ENCODE results near the gene GHRHR.

Gene GHRHR

GRCh38 chr7:30985756-30986155, 22.0 kb downstream of the GHRHR start:
- no peak for DNase-seq (ENCODE audit: low read depth)

GRCh38 chr7:30986331-30986730, 22.6 kb downstream of the GHRHR start:
- DNase-seq (ENCODE audit: low read depth), result no peak

GRCh38 chr7:30986738-30987137, 23.0 kb downstream of the GHRHR start:
- DNase-seq (ENCODE audit: low read depth), result no peak

GRCh38 chr7:30987178-30987577, 23.4 kb downstream of the GHRHR start:
- DNase-seq (ENCODE audit: low read depth), result no peak

- no peak for DNase-seq (ENCODE audit: low read depth)
Measured at GRCh38 chr7:30987936-30988335, 24.2 kb downstream of the GHRHR start.

GRCh38 chr7:30988351-30989005, 24.7 kb downstream of the GHRHR start:
- no peak for DNase-seq (ENCODE audit: low read depth)

GRCh38 chr7:30989008-30989823, 25.5 kb downstream of the GHRHR start:
- no peak for DNase-seq (ENCODE audit: low read depth)

- no peak for DNase-seq (ENCODE audit: low read depth)
Measured at GRCh38 chr7:30989824-30990672, 26.3 kb downstream of the GHRHR start.

- no peak for DNase-seq (ENCODE audit: low read depth)
Measured at GRCh38 chr7:30990673-30991170, 27.0 kb downstream of the GHRHR start.

- no peak for DNase-seq (ENCODE audit: low read depth)
Measured at GRCh38 chr7:30992414-30992813, 28.7 kb downstream of the GHRHR start.

- DNase-seq (ENCODE audit: low read depth), result no peak
Measured at GRCh38 chr7:30994206-30995100, 30.7 kb downstream of the GHRHR start.

- DNase-seq (ENCODE audit: low read depth), result no peak
Measured at GRCh38 chr7:30995536-30995935, 31.8 kb downstream of the GHRHR start.

GRCh38 chr7:30996256-30996655, 32.5 kb downstream of the GHRHR start:
- DNase-seq (ENCODE audit: low read depth), result no peak

GRCh38 chr7:30996883-30997282, 33.1 kb downstream of the GHRHR start:
- DNase-seq (ENCODE audit: low read depth), result no peak

GRCh38 chr7:30997316-30997715, 33.6 kb downstream of the GHRHR start:
- no peak for DNase-seq (ENCODE audit: low read depth)

GRCh38 chr7:30998180-30998579, 34.4 kb downstream of the GHRHR start:
- no peak for DNase-seq (ENCODE audit: low read depth)

- DNase-seq (ENCODE audit: low read depth), result no peak
Measured at GRCh38 chr7:31000161-31000693, 36.5 kb downstream of the GHRHR start.

GRCh38 chr7:31000779-31001178, 37.0 kb downstream of the GHRHR start:
- DNase-seq (ENCODE audit: low read depth), result no peak

GRCh38 chr7:31002256-31002655, 38.5 kb downstream of the GHRHR start:
- peak; percentile 41 for DNase-seq (ENCODE audit: low read depth)

GRCh38 chr7:31003097-31003496, 39.3 kb downstream of the GHRHR start:
- DNase-seq (ENCODE audit: low read depth), result no peak

- DNase-seq (ENCODE audit: low read depth), result no peak
Measured at GRCh38 chr7:31003721-31004120, 40.0 kb downstream of the GHRHR start.

Data from HS-5 (cell line).